Loucy (cell line): ENCODE data around the gene MTMR3.

Experiments used
- CTCF ChIP-seq: fragments of 200-600 bp; sonication (generic); conservative IDR thresholded peaks from 2 replicates; pipeline ENCODE4 v1.5.1; 2014; ENCODE audit warnings: mild to moderate bottlenecking, antibody characterized with exemption, low read length
- EZH2phosphoT487 ChIP-seq: fragments of 200-600 bp; IDR thresholded peaks from 2 replicates; pipeline ENCODE4 v1.6.1; 2018; ENCODE audit warnings: antibody characterized with exemption, mild to moderate bottlenecking, moderate library complexity, borderline replicate concordance

GRCh38 chr22:30021338-30021737 is 138.4 kb downstream of the MTMR3 start:
- no peak for TF ChIP-seq CTCF
- no peak for TF ChIP-seq EZH2phosphoT487
